ENCODE measurements around the gene DMWD.

The DMWD gene

DNA sequence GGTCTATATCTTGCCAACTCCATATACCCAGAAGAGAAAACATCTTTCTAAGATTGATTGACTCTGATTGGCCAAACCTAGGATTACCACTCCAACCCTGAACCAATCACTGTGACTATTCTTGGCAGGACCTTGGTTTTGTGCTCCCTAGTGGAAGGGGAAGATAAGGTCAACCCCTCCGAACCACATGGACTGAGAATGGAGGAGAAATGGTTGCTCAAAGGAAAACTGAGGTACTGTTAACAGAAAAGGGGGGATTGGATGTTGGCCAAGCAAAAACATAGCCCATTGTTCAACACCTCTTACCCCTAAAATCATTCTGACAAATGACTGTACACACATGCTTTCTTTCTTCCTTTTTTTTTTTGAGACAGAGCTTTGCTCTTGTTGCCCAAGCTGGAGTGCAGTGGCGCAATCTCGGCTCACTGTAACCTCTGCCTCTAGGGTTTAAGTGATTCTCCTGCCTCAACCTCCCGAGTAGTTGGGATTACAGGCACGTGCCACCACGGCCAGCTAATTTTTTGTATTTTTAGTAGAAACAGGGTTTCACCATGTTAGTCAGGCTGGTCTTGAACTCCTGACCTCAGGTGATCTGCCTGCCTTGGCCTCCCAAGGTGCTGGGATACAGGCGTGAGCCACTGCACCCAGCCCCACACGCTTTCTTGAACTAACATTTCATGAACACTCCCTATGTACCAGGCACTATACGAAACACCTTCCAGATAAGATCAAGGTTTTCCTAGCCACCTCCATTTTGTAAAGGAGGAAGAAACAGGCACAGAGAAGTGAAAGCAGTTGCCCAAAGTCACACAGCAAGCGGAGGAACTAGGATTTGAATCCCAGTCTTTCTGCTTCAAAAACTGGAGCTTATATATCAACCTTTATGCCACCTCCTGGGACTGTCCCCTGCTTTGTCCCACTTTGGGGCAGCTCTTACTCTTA, 52.9 kb downstream of the DMWD start:
- TF ChIP-seq ZFX (IDR thresholded peaks at IDR 0.05), result no peak
- TF ChIP-seq, protein P1, sequence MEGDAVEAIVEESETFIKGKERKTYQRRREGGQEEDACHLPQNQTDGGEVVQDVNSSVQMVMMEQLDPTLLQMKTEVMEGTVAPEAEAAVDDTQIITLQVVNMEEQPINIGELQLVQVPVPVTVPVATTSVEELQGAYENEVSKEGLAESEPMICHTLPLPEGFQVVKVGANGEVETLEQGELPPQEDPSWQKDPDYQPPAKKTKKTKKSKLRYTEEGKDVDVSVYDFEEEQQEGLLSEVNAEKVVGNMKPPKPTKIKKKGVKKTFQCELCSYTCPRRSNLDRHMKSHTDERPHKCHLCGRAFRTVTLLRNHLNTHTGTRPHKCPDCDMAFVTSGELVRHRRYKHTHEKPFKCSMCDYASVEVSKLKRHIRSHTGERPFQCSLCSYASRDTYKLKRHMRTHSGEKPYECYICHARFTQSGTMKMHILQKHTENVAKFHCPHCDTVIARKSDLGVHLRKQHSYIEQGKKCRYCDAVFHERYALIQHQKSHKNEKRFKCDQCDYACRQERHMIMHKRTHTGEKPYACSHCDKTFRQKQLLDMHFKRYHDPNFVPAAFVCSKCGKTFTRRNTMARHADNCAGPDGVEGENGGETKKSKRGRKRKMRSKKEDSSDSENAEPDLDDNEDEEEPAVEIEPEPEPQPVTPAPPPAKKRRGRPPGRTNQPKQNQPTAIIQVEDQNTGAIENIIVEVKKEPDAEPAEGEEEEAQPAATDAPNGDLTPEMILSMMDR (conservative IDR thresholded peaks at IDR 0.05), result no peak
- no peak overlapping the region for H3K27ac ChIP-seq

DNA sequence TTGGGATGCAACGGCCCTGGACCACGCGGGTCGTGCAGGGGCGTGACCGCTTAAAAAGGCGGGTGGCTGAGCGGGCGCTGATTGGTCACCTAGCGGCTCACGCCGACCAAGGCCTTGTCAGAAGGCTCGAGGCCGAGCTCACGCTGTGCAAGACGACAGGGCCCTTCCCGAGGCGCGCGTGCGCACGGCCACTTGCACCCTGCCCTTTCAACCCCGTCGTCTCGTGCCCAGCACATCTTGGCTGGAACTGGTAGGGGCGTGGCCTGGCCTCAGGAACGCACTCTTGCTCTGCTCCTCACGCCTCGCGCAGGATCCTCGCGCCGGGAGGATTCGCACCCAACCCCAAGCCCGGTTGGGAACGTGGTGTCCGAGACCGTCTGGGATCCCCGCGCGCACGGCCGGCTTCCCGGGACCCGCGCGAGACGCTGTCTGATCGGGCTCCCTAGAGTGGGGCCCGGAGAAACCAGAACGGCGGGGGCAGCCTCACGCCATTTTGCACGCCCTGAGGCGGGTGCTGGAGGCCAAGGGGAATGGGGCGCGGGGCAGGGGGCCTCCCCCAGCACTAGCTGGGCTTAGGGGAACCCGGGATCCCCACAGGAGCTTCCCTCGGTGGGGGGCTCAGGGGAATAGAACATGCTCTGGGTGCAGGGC, 59.4 kb downstream of the DMWD start, which contains the start of gene MEIOSIN:
Gene MEIOSIN, plus strand, starts transcription at position 280 of the 651 bp plus-strand sequence. CDS start 1,938 bp downstream, outside the sequence.
- TF ChIP-seq ZFX (IDR thresholded peaks at IDR 0.05), result no peak
- TF ChIP-seq, protein P1 (conservative IDR thresholded peaks at IDR 0.05), result no peak
- no peak within 1 kb of the TSS for H3K27ac ChIP-seq

All from C4-2B (cell line).